Measurements from ENCODE around the gene KIAA1671.

DNA sequence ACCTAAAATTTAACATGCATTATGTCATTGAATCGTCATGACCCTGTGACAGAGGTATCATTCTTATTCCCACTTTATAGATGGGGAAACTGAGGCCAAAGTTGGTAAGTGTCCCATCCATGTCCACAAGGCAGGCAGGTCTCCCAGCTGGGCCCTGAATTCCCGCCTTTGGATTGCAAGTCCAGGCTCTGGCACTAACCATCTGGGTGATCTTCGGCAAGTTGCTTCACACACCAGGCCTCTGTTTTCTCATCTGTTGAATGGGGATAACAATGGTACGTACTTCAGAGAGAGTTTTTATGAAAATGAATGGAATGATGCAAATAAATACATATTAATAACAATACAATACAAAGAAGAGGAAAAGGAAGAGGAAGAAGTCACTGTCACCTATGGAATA is 250.6 kb downstream of the KIAA1671 start:
- TF ChIP-seq, protein P1, sequence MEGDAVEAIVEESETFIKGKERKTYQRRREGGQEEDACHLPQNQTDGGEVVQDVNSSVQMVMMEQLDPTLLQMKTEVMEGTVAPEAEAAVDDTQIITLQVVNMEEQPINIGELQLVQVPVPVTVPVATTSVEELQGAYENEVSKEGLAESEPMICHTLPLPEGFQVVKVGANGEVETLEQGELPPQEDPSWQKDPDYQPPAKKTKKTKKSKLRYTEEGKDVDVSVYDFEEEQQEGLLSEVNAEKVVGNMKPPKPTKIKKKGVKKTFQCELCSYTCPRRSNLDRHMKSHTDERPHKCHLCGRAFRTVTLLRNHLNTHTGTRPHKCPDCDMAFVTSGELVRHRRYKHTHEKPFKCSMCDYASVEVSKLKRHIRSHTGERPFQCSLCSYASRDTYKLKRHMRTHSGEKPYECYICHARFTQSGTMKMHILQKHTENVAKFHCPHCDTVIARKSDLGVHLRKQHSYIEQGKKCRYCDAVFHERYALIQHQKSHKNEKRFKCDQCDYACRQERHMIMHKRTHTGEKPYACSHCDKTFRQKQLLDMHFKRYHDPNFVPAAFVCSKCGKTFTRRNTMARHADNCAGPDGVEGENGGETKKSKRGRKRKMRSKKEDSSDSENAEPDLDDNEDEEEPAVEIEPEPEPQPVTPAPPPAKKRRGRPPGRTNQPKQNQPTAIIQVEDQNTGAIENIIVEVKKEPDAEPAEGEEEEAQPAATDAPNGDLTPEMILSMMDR (IDR thresholded peaks at IDR 0.05; ENCODE audit: insufficient read depth, low read length, poor library complexity, severe bottlenecking), result no peak
- no peak for TF ChIP-seq EZH2phosphoT487 (conservative IDR thresholded peaks at IDR 0.05; ENCODE audit: low read length)

All from SU-DHL-6 (cell line).